GM12892 (cell line): ENCODE data around the gene LYRM1.

ENCODE experiments used
- POLR2A ChIP-seq: IDR thresholded peaks from 2 replicates; pipeline ENCODE4 v1.6.1; 2011; ENCODE audit warnings: low read depth, low read length, control low read depth
- POLR2AphosphoS5 ChIP-seq: IDR thresholded peaks from 2 replicates; pipeline ENCODE4 v1.6.1; 2011; ENCODE audit warnings: low read depth, low read length, control low read depth
- TAF1 ChIP-seq: IDR thresholded peaks from 2 replicates; pipeline ENCODE4 v1.6.1; 2011; ENCODE audit warnings: low read depth, mild to moderate bottlenecking, control low read depth, low read length, borderline replicate concordance

DNA sequence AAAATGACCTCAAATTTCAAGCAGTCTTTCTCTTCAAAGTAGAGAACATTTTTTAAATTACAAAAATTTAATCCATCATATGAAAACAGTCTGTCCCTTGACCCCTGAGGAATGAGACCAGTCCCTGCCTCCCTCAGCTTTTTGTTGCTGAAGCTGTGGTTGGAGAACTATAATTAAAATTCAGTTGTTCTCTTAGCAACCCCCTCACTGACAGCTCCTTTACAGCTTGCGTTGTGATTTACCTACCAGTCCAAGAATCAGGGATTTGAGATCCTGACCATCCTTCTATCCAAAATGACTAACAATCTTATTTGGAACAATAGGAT, 29.8 kb downstream of the LYRM1 start:
- no peak for TF ChIP-seq TAF1
- TF ChIP-seq POLR2A, result no peak
- no peak for TF ChIP-seq POLR2AphosphoS5
